CD4-positive, alpha-beta T cell (primary cell): ENCODE measurements around the gene APOBEC3A. TPM values are rescaled to one million over a fixed set of nuclear protein-coding genes. Genes with fewer than 3 reads are reported as not detected.
"Not testable (repeated sequence)": the region's sequence is repeated elsewhere in the genome, so short reads cannot be mapped to it uniquely, and the experiment has no call there.

Experiments used
- ATAC-seq: fragments of 200-7000 bp; cut with Tn5 transposase; one replicate; pipeline ENCODE4 v1.10.0; 2022; ENCODE audit warnings: mild to moderate bottlenecking; ENCODE audit not compliant: poor library complexity
- CTCF ChIA-PET: fragments of 350-600 bp; sonication (Branson Sonifier 250); formaldehyde crosslinking; loops from one replicate; lab custom pipeline; 2021; ENCODE audit warnings: antibody characterized with exemption, inconsistent platforms; lab: Charles Lee
- POLR2A ChIA-PET: fragments of 350-600 bp; sonication (Branson Sonifier 250); formaldehyde crosslinking; loops from one replicate; lab custom pipeline; 2021; ENCODE audit warnings: antibody characterized with exemption, inconsistent platforms; lab: Charles Lee
- DNase-seq, 14 experiments: peaks; one replicate each; pipeline ENCODE4 v3.0.0-alpha.2; 2013 to 2020; ENCODE audit warnings: mixed read lengths in 2 of 14
- H3K27ac ChIP-seq, 2 donors: one replicate each; pipeline versions ENCODE4 v1.5.1 to v1.7.0; 2013; ENCODE audit warnings: low read length in 2 of 2, low read depth in 1 of 2, mild to moderate bottlenecking in 1 of 2
- H3K27me3 ChIP-seq, 2 experiments: 1 replicate in 1 of 2; 2 replicates in 1 of 2; pipeline versions ENCODE4 v1.6.1 to v1.7.0; 2013; ENCODE audit warnings: low read length in 2 of 2, control low read depth in 1 of 2, mild to moderate bottlenecking in 1 of 2, moderate library complexity in 1 of 2; ENCODE audit not compliant: insufficient read depth in 2 of 2, control insufficient read depth in 1 of 2
- H3K36me3 ChIP-seq: one replicate; pipeline ENCODE4 v1.6.1; 2013; ENCODE audit warnings: low read length, control low read depth; ENCODE audit not compliant: insufficient read depth
- H3K4me1 ChIP-seq: one replicate; pipeline ENCODE4 v1.6.1; 2013; ENCODE audit warnings: low read length, control low read depth; ENCODE audit not compliant: insufficient read depth
- H3K4me3 ChIP-seq: one replicate; pipeline ENCODE4 v1.5.1; 2013; ENCODE audit warnings: mild to moderate bottlenecking, low read length, moderate library complexity
- H3K9me3 ChIP-seq, 2 experiments: 1 replicate in 1 of 2; 2 replicates in 1 of 2; pipeline versions ENCODE4 v1.6.1 to v1.7.0; 2013; ENCODE audit warnings: low read length in 2 of 2, mild to moderate bottlenecking in 2 of 2, control low read depth in 1 of 2, moderate library complexity in 1 of 2; ENCODE audit not compliant: control insufficient read depth in 1 of 2, insufficient read depth in 1 of 2
- H3K27ac Mint-ChIP-seq: one replicate; pipeline ENCODE4 v1.8.0; 2020; ENCODE audit warnings: mixed read lengths
- H3K27me3 Mint-ChIP-seq: one replicate; pipeline ENCODE4 v1.8.0; 2021; ENCODE audit warnings: mixed read lengths
- H3K36me3 Mint-ChIP-seq: one replicate; pipeline ENCODE4 v1.8.0; 2021; ENCODE audit warnings: low read depth, mixed read lengths
- H3K4me1 Mint-ChIP-seq: one replicate; pipeline ENCODE4 v1.8.0; 2021; ENCODE audit warnings: low read depth, mixed read lengths
- H3K4me3 Mint-ChIP-seq: one replicate; pipeline ENCODE4 v1.8.0; 2020; ENCODE audit warnings: mild to moderate bottlenecking, mixed read lengths
- H3K9me3 Mint-ChIP-seq: one replicate; pipeline ENCODE4 v1.8.0; 2020; ENCODE audit warnings: mixed read lengths
- CTCF ChIP-seq: fragments of 200-600 bp; IDR thresholded peaks from one replicate; pipeline ENCODE4 v1.8.0; 2022; ENCODE audit warnings: antibody characterized with exemption, mild to moderate bottlenecking
- intact Hi-C, 2 experiments: fragments of 100-400 bp; cut with DNase I in 1 of 2; cut with micrococcal nuclease in 1 of 2; formaldehyde crosslinking; loops; one replicate each; pipeline versions ENCODE4 v1.15.1 to v1.9.0; 2023 to 2025; cut with DNase I, micrococcal nuclease
- total RNA-seq, 174 experiments: library from RNA in 2 of 174; stranded (reverse) in 2 of 174; gene quantifications; one replicate each; pipeline ENCODE4 v1.2.3 and lab custom pipeline; 2021 to 2026

The APOBEC3A gene
- total RNA-seq, 2 experiments from 2014 or later = 0.74 to 1.6 TPM

- Mint-ChIP-seq H3K36me3 (no peaks in the 10 kb centered on the region), H3K9me3 (no peaks in the 10 kb centered on the region), H3K27me3 (no peaks in the 10 kb centered on the region), H3K4me1 (peaks cover 27% of the 10 kb centered on the region), H3K27ac (peak overlapping the region; percentile 33), H3K4me3 (no peak overlapping the region)
- ATAC-seq (no peak), DNase-seq (no peak)
- no peak overlapping the region for H3K27ac ChIP-seq
- H3K4me1 ChIP-seq = peaks cover 76% of the 10 kb centered on the region
- no peak for TF ChIP-seq CTCF
- H3K9me3 ChIP-seq = peaks cover 0 to 18% of the 10 kb centered on the region in 2 experiments
- no peaks in the 10 kb centered on the region for H3K36me3 ChIP-seq
- ChIA-PET CTCF (no interaction called here), POLR2A (no interaction called here)
- H3K4me3 ChIP-seq = no peak overlapping the region
- intact Hi-C loops = no loop called here
- no peaks in the 10 kb centered on the region for H3K27me3 ChIP-seq
These were observed 29.9 kb downstream of the APOBEC3A start for GRCh38 chr22:38987171-38987895.

- Histone ChIP-seq H3K27me3 (no peaks in the 10 kb centered on the region), H3K36me3 (no peaks in the 10 kb centered on the region), H3K4me3 (no peak overlapping the region), H3K27ac (no peak overlapping the region), H3K9me3 (no peaks in the 10 kb centered on the region), H3K4me1 (peaks cover 61% of the 10 kb centered on the region)
- no peaks in the 10 kb centered on the region for H3K9me3 Mint-ChIP-seq
- no peak for TF ChIP-seq CTCF
- H3K36me3 Mint-ChIP-seq = no peaks in the 10 kb centered on the region
- no peaks in the 10 kb centered on the region for H3K27me3 Mint-ChIP-seq
- peaks cover 21% of the 10 kb centered on the region for H3K4me1 Mint-ChIP-seq
- H3K4me3 Mint-ChIP-seq = no peak overlapping the region
- CTCF ChIA-PET = no interaction called here
- intact Hi-C loops = no loop called here
- no peak overlapping the region for H3K27ac Mint-ChIP-seq
- POLR2A ChIA-PET = no interaction called here
- ATAC-seq = no peak
- peak in 5 of 14 experiments; percentile 25 to 60 (median 50) for DNase-seq
These were observed 32.1 kb downstream of the APOBEC3A start for GRCh38 chr22:38989466-38989865.

GRCh38 chr22:38992871-38993371, 35.5 kb downstream of the APOBEC3A start:
- DNase-seq, POLR2A ChIA-PET, intact Hi-C loops, H3K4me3 ChIP-seq, H3K27ac ChIP-seq, H3K36me3 ChIP-seq, H3K27ac Mint-ChIP-seq, CTCF ChIA-PET, H3K4me1 Mint-ChIP-seq, H3K4me3 Mint-ChIP-seq, H3K27me3 ChIP-seq, H3K9me3 Mint-ChIP-seq, H3K36me3 Mint-ChIP-seq, H3K27me3 Mint-ChIP-seq, H3K9me3 ChIP-seq: not testable (repeated sequence)
- peak; percentile 44 for ATAC-seq
- peaks cover 27% of the 10 kb centered on the region for H3K4me1 ChIP-seq
